Gastroesophageal sphincter (tissue), 3 donors: ENCODE data around the gene SH3PXD2A.

Experiments
- CTCF ChIP-seq, 4 experiments: fragments of 200-600 bp in 2 of 4; fragments of 450-650 bp in 2 of 4; sonication (generic) in 1 of 4; IDR thresholded peaks; one replicate each; pipeline ENCODE4 v1.5.1; 2017 to 2019; ENCODE audit warnings: antibody characterized with exemption in 4 of 4, mild to moderate bottlenecking in 2 of 4, moderate library complexity in 2 of 4
- EP300 ChIP-seq: sonication (generic); formaldehyde crosslinking; IDR thresholded peaks from one replicate; pipeline ENCODE4 v1.6.1; 2017; ENCODE audit warnings: antibody characterized with exemption, mild to moderate bottlenecking
- POLR2A ChIP-seq, 2 donors: fragments of 450-650 bp; IDR thresholded peaks; one replicate each; pipeline ENCODE4 v1.6.1; 2017; ENCODE audit warnings: antibody characterized with exemption in 2 of 2, mild to moderate bottlenecking in 2 of 2, moderate library complexity in 1 of 2
- POLR2AphosphoS5 ChIP-seq: sonication (generic); formaldehyde crosslinking; IDR thresholded peaks from one replicate; pipeline ENCODE4 v1.6.1; 2017; ENCODE audit warnings: antibody characterized with exemption

- TF ChIP-seq CTCF (IDR thresholded peaks at IDR 0.05) (no peak), POLR2A (IDR thresholded peaks at IDR 0.05) (no peak), POLR2AphosphoS5 (no peak), EP300 (no peak)
Measured at GRCh38 chr10:103729851-103730250, 125.5 kb downstream of the SH3PXD2A start.
